ENCODE measurements around the gene BCL11B. TPM values are rescaled to one million over a fixed set of nuclear protein-coding genes. Genes with fewer than 3 reads are reported as not detected.

BCL11B gene
- total and polyA plus RNA-seq, 4 donors: 0.04 to 0.42 (median 0.16) TPM

- no peaks in the 10 kb centered on the region for H3K9me3 ChIP-seq (ENCODE audit: control insufficient read depth in 4 of 4, low read length in 3 of 4)
- no peak for DNase-seq (ENCODE audit: low spot score)
- TF ChIP-seq NR2F2 (IDR thresholded peaks at IDR 0.05) (no peak), GABPA (IDR thresholded peaks at IDR 0.05 in 1 of 2, conservative IDR thresholded peaks at IDR 0.05 in 1 of 2) (no peak), RAD21 (IDR thresholded peaks at IDR 0.05) (no peak), EGR1 (IDR thresholded peaks at IDR 0.05; ENCODE audit: low read depth in 2 of 2) (no peak)
- TF ChIP-seq, protein P1, sequence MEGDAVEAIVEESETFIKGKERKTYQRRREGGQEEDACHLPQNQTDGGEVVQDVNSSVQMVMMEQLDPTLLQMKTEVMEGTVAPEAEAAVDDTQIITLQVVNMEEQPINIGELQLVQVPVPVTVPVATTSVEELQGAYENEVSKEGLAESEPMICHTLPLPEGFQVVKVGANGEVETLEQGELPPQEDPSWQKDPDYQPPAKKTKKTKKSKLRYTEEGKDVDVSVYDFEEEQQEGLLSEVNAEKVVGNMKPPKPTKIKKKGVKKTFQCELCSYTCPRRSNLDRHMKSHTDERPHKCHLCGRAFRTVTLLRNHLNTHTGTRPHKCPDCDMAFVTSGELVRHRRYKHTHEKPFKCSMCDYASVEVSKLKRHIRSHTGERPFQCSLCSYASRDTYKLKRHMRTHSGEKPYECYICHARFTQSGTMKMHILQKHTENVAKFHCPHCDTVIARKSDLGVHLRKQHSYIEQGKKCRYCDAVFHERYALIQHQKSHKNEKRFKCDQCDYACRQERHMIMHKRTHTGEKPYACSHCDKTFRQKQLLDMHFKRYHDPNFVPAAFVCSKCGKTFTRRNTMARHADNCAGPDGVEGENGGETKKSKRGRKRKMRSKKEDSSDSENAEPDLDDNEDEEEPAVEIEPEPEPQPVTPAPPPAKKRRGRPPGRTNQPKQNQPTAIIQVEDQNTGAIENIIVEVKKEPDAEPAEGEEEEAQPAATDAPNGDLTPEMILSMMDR (IDR thresholded peaks at IDR 0.05; ENCODE audit: low read depth, low read length, missing input control): no peak
- TF ChIP-seq, protein P2, sequence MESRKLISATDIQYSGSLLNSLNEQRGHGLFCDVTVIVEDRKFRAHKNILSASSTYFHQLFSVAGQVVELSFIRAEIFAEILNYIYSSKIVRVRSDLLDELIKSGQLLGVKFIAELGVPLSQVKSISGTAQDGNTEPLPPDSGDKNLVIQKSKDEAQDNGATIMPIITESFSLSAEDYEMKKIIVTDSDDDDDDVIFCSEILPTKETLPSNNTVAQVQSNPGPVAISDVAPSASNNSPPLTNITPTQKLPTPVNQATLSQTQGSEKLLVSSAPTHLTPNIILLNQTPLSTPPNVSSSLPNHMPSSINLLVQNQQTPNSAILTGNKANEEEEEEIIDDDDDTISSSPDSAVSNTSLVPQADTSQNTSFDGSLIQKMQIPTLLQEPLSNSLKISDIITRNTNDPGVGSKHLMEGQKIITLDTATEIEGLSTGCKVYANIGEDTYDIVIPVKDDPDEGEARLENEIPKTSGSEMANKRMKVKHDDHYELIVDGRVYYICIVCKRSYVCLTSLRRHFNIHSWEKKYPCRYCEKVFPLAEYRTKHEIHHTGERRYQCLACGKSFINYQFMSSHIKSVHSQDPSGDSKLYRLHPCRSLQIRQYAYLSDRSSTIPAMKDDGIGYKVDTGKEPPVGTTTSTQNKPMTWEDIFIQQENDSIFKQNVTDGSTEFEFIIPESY (IDR thresholded peaks at IDR 0.05): no peak
- TF ChIP-seq, protein P3, sequence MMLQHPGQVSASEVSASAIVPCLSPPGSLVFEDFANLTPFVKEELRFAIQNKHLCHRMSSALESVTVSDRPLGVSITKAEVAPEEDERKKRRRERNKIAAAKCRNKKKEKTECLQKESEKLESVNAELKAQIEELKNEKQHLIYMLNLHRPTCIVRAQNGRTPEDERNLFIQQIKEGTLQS (IDR thresholded peaks at IDR 0.05): no peak
- no peak overlapping the region for H3K9ac ChIP-seq (ENCODE audit: low read depth in 1 of 2, low read length in 2 of 2)
- H3K36me3 ChIP-seq (ENCODE audit: control insufficient read depth in 4 of 4, insufficient read depth in 3 of 4, low read depth in 1 of 4, low read length in 3 of 4): no peaks in the 10 kb centered on the region
- WGBS: 89% methylated on average over 13 of the region's 13 CpGs
- H3K27ac ChIP-seq (ENCODE audit: low read depth in 1 of 2, low read length in 2 of 2): no peak overlapping the region
- H3K4me1 ChIP-seq (ENCODE audit: control insufficient read depth in 4 of 4, insufficient read depth in 4 of 4, low read length in 3 of 4): no peaks in the 10 kb centered on the region
- H3K4me3 ChIP-seq (ENCODE audit: low read depth in 1 of 3, low read length in 3 of 3): no peak overlapping the region
- H3K27me3 ChIP-seq (ENCODE audit: control insufficient read depth in 4 of 4, insufficient read depth in 4 of 4, low read length in 3 of 4): no peaks in the 10 kb centered on the region
Observed at GRCh38 chr14:99221445-99221844, 50.6 kb downstream of the BCL11B start.

DNA sequence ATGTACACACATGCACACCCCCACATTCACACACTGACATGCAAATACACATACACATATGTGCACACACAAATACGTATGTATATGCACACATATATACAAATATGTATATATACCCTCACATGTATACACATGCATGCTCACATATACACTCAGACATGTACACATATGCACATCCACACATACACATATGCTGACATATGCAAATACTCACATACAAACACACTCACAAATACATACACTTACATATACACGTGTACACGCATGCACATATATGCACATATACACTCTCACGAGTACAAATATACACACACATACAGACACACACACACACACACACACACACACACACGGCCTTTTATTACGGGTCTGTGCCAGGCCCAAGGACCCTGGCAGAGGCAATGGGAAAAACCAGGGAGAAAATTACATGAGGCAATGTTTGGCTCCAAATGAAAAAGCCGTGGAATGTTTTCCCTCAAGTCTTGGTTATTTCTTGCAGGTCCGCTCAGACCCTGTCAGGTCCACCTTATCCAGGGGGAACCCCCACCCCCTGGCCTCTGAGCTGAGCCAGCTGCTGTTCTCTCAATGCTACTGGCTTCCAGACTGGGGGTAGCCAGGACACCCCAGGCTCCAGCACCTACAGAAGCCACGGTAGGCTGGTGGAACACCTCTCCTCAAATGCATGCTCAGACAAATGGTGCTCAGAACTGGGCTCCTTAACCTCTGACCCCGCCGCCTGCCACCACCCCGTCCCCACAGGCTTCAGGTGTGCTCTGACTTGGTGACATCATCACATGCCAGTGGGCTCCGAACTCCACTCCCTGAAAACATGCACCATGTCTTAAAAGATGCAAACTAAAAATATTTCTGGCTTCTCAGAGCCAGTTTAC is 54.7 kb downstream of the BCL11B start:
- Histone ChIP-seq H3K27me3 (ENCODE audit: control insufficient read depth in 4 of 4, insufficient read depth in 4 of 4, low read length in 3 of 4) (peaks cover 0 to 4% (median 0%) of the 10 kb centered on the region in 4 donors), H3K4me1 (ENCODE audit: control insufficient read depth in 4 of 4, insufficient read depth in 4 of 4, low read length in 3 of 4) (no peaks in the 10 kb centered on the region), H3K9ac (ENCODE audit: low read depth in 1 of 2, low read length in 2 of 2) (no peak overlapping the region), H3K4me3 (ENCODE audit: low read depth in 1 of 3, low read length in 3 of 3) (no peak overlapping the region), H3K27ac (ENCODE audit: low read depth in 1 of 2, low read length in 2 of 2) (no peak overlapping the region), H3K36me3 (ENCODE audit: control insufficient read depth in 4 of 4, insufficient read depth in 3 of 4, low read depth in 1 of 4, low read length in 3 of 4) (no peaks in the 10 kb centered on the region), H3K9me3 (ENCODE audit: control insufficient read depth in 4 of 4, low read length in 3 of 4) (no peaks in the 10 kb centered on the region)
- no peak for TF ChIP-seq JUND (IDR thresholded peaks at IDR 0.05)
- TF ChIP-seq SP1 (IDR thresholded peaks at IDR 0.05): no peak
- 79% methylated on average over 13 of the region's 13 CpGs for WGBS
- DNase-seq (ENCODE audit: low spot score): no peak

DNA sequence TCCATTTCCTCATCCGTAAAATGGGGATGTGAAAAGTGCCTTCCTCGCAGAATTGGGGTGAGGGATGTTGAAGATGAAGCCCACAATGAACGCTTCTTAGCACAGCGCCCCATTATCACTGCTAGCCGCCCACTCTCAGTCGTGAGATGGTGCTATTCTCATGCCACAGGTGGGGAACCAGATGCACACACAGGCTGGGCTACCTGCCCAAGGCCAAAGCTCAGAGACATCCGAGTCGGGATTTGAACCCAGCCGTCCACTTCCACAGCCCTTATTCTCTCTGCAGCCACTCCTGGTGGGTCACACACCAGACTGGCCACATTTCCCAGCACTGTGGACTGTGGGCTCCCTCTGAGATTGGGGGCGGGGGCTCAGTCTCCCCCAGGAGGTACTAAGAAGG is 55.8 kb downstream of the BCL11B start:
- Histone ChIP-seq H3K27ac (ENCODE audit: low read depth in 1 of 2, low read length in 2 of 2) (no peak overlapping the region), H3K36me3 (ENCODE audit: control insufficient read depth in 4 of 4, insufficient read depth in 3 of 4, low read depth in 1 of 4, low read length in 3 of 4) (no peaks in the 10 kb centered on the region), H3K4me3 (ENCODE audit: low read depth in 1 of 3, low read length in 3 of 3) (no peak overlapping the region), H3K9ac (ENCODE audit: low read depth in 1 of 2, low read length in 2 of 2) (no peak overlapping the region), H3K27me3 (ENCODE audit: control insufficient read depth in 4 of 4, insufficient read depth in 4 of 4, low read length in 3 of 4) (peaks cover 0 to 4% (median 0%) of the 10 kb centered on the region in 4 donors), H3K4me1 (ENCODE audit: control insufficient read depth in 4 of 4, insufficient read depth in 4 of 4, low read length in 3 of 4) (no peaks in the 10 kb centered on the region), H3K9me3 (ENCODE audit: control insufficient read depth in 4 of 4, low read length in 3 of 4) (no peaks in the 10 kb centered on the region)
- DNase-seq (ENCODE audit: low spot score): no peak
- TF ChIP-seq, protein P3 (IDR thresholded peaks at IDR 0.05): no peak
- no peak for TF ChIP-seq JUND (IDR thresholded peaks at IDR 0.05)
- TF ChIP-seq FOXA2 (IDR thresholded peaks at IDR 0.05): no peak
- no peak for TF ChIP-seq NR2F2 (IDR thresholded peaks at IDR 0.05)
- no peak for TF ChIP-seq TAF1 (conservative IDR thresholded peaks at IDR 0.05)
- TF ChIP-seq YY1 (IDR thresholded peaks at IDR 0.05): no peak
- TF ChIP-seq HNF4G (IDR thresholded peaks at IDR 0.05): no peak
- TF ChIP-seq, protein P1 (IDR thresholded peaks at IDR 0.05; ENCODE audit: low read depth, low read length, missing input control): no peak
- no peak for TF ChIP-seq HNF4A (conservative IDR thresholded peaks at IDR 0.05)
- TF ChIP-seq RAD21 (IDR thresholded peaks at IDR 0.05): no peak
- no peak for TF ChIP-seq FOXA1 (IDR thresholded peaks at IDR 0.05)
- no peak for TF ChIP-seq MAX (IDR thresholded peaks at IDR 0.05)
- 87% methylated on average over 10 of the region's 10 CpGs for WGBS

Measured in liver (tissue), 9 donors.